ENCODE results near the gene CEMP1. TPM values are rescaled to one million over a fixed set of nuclear protein-coding genes. Genes with fewer than 3 reads are reported as not detected.

The CEMP1 gene
- total and polyA plus RNA-seq, 9 donors, result 0.04 to 3.2 (median 1.3) TPM

GRCh38 chr16:2484898-2485508 lies 46.2 kb downstream of the CEMP1 start:
- Histone ChIP-seq H3K9me3 (replicated peaks; ENCODE audit: control insufficient read depth, low read depth, low read length) (no peaks in the 10 kb centered on the region), H3K4me3 (ENCODE audit: low read length) (no peak overlapping the region), H3K36me3 (ENCODE audit: control insufficient read depth, insufficient read depth, low read length) (peaks cover 16% of the 10 kb centered on the region), H3K27me3 (ENCODE audit: control insufficient read depth, insufficient read depth, low read length) (no peaks in the 10 kb centered on the region), H3K4me1 (ENCODE audit: control insufficient read depth, insufficient read depth, low read length) (peaks cover 69% of the 10 kb centered on the region), H3K27ac (ENCODE audit: low read length) (no peak overlapping the region)
- DNase-seq, result no peak
- 66% methylated on average over 5 of the region's 13 CpGs for WGBS (ENCODE audit: insufficient coverage)

GRCh38 chr16:2483939-2484897 lies 47.0 kb downstream of the CEMP1 start:
- DNase-seq, result peak; percentile 1
- Histone ChIP-seq H3K4me3 (ENCODE audit: low read length) (no peak overlapping the region), H3K9me3 (replicated peaks; ENCODE audit: control insufficient read depth, low read depth, low read length) (no peaks in the 10 kb centered on the region), H3K27ac (ENCODE audit: low read length) (peak overlapping the region; percentile 93), H3K27me3 (ENCODE audit: control insufficient read depth, insufficient read depth, low read length) (no peaks in the 10 kb centered on the region), H3K36me3 (ENCODE audit: control insufficient read depth, insufficient read depth, low read length) (peaks cover 11% of the 10 kb centered on the region), H3K4me1 (ENCODE audit: control insufficient read depth, insufficient read depth, low read length) (peaks cover 69% of the 10 kb centered on the region)
- 79% methylated on average over 16 of the region's 16 CpGs for WGBS (ENCODE audit: insufficient coverage)

GRCh38 chr16:2482708-2483534 lies 48.3 kb downstream of the CEMP1 start:
- peak overlapping the region; percentile 93 for H3K27ac ChIP-seq (ENCODE audit: low read length)
- H3K27me3 ChIP-seq (ENCODE audit: control insufficient read depth, insufficient read depth, low read length), result no peaks in the 10 kb centered on the region
- WGBS (ENCODE audit: insufficient coverage), result 39% methylated on average over 20 of the region's 32 CpGs
- H3K36me3 ChIP-seq (ENCODE audit: control insufficient read depth, insufficient read depth, low read length), result peaks cover 11% of the 10 kb centered on the region
- H3K4me3 ChIP-seq (ENCODE audit: low read length), result peak overlapping the region; percentile 25
- peak; percentile 91 for DNase-seq
- H3K9me3 ChIP-seq (replicated peaks; ENCODE audit: control insufficient read depth, low read depth, low read length), result no peaks in the 10 kb centered on the region
- peaks cover 71% of the 10 kb centered on the region for H3K4me1 ChIP-seq (ENCODE audit: control insufficient read depth, insufficient read depth, low read length)

GRCh38 chr16:2482249-2482648 lies 49.0 kb downstream of the CEMP1 start:
- peak; percentile 72 for DNase-seq
- Histone ChIP-seq H3K27me3 (ENCODE audit: control insufficient read depth, insufficient read depth, low read length) (no peaks in the 10 kb centered on the region), H3K9me3 (replicated peaks; ENCODE audit: control insufficient read depth, low read depth, low read length) (no peaks in the 10 kb centered on the region), H3K4me3 (ENCODE audit: low read length) (peak overlapping the region; percentile 25), H3K4me1 (ENCODE audit: control insufficient read depth, insufficient read depth, low read length) (peaks cover 68% of the 10 kb centered on the region), H3K27ac (ENCODE audit: low read length) (peak overlapping the region; percentile 93), H3K36me3 (ENCODE audit: control insufficient read depth, insufficient read depth, low read length) (peaks cover 11% of the 10 kb centered on the region)
- WGBS (ENCODE audit: insufficient coverage), result 52% methylated on average over 13 of the region's 13 CpGs

GRCh38 chr16:2481676-2482075 lies 49.5 kb downstream of the CEMP1 start:
- WGBS (ENCODE audit: insufficient coverage), result 51% methylated on average over 4 of the region's 7 CpGs
- Histone ChIP-seq H3K9me3 (replicated peaks; ENCODE audit: control insufficient read depth, low read depth, low read length) (no peaks in the 10 kb centered on the region), H3K4me1 (ENCODE audit: control insufficient read depth, insufficient read depth, low read length) (peaks cover 62% of the 10 kb centered on the region), H3K4me3 (ENCODE audit: low read length) (no peak overlapping the region), H3K36me3 (ENCODE audit: control insufficient read depth, insufficient read depth, low read length) (peaks cover 11% of the 10 kb centered on the region), H3K27me3 (ENCODE audit: control insufficient read depth, insufficient read depth, low read length) (no peaks in the 10 kb centered on the region), H3K27ac (ENCODE audit: low read length) (peak overlapping the region; percentile 93)
- DNase-seq, result no peak

GRCh38 chr16:2480948-2481347 lies 50.3 kb downstream of the CEMP1 start:
- no peaks in the 10 kb centered on the region for H3K9me3 ChIP-seq (replicated peaks; ENCODE audit: control insufficient read depth, low read depth, low read length)
- no peak for DNase-seq
- no peak overlapping the region for H3K4me3 ChIP-seq (ENCODE audit: low read length)
- H3K27me3 ChIP-seq (ENCODE audit: control insufficient read depth, insufficient read depth, low read length), result no peaks in the 10 kb centered on the region
- peaks cover 9% of the 10 kb centered on the region for H3K36me3 ChIP-seq (ENCODE audit: control insufficient read depth, insufficient read depth, low read length)
- H3K4me1 ChIP-seq (ENCODE audit: control insufficient read depth, insufficient read depth, low read length), result peaks cover 59% of the 10 kb centered on the region
- no peak overlapping the region for H3K27ac ChIP-seq (ENCODE audit: low read length)
- WGBS (ENCODE audit: insufficient coverage), result 85% methylated on average over 9 of the region's 12 CpGs

Other genes starting within 250 kb of the CEMP1 start
- 7.5 TPM for gene ABCA3, start 190.7 kb downstream of the CEMP1 start, total RNA-seq
- 10 to 100 TPM; 11.5 to 17.6 (median 15.9) TPM for gene ABCA3, start 190.7 kb downstream of the CEMP1 start, polyA plus RNA-seq (ENCODE audit: insufficient read depth in 1 of 8, insufficient read length in 8 of 8, low replicate concordance in 1 of 8)
- 7.3 TPM for gene CCNF, start 102.0 kb downstream of the CEMP1 start, total RNA-seq
- 1 to 10 TPM; 5.3 to 9.1 (median 8.0) TPM for gene CCNF, start 102.0 kb downstream of the CEMP1 start, polyA plus RNA-seq (ENCODE audit: insufficient read depth in 1 of 8, insufficient read length in 8 of 8, low replicate concordance in 1 of 8)
- gene TEDC2, start 71.3 kb downstream of the CEMP1 start, total RNA-seq, result 5.3 TPM
- gene TEDC2, start 71.3 kb downstream of the CEMP1 start, polyA plus RNA-seq (ENCODE audit: insufficient read depth in 1 of 8, insufficient read length in 8 of 8, low replicate concordance in 1 of 8), result 1 to 10 TPM; 4.4 to 6.6 (median 5.4) TPM
- 3.4 TPM for gene NTN3, start 60.1 kb downstream of the CEMP1 start, total RNA-seq
- gene NTN3, start 60.1 kb downstream of the CEMP1 start, polyA plus RNA-seq (ENCODE audit: insufficient read depth in 1 of 8, insufficient read length in 8 of 8, low replicate concordance in 1 of 8), result 1 to 10 TPM; 1.7 to 4.0 (median 2.6) TPM
- gene TBC1D24, start 56.3 kb downstream of the CEMP1 start, total RNA-seq, result 17.3 TPM
- 10 to 100 TPM; 13.7 to 23.0 (median 19.6) TPM for gene TBC1D24, start 56.3 kb downstream of the CEMP1 start, polyA plus RNA-seq (ENCODE audit: insufficient read depth in 1 of 8, insufficient read length in 8 of 8, low replicate concordance in 1 of 8)
- 12.5 TPM for gene ATP6V0C, start 17.5 kb downstream of the CEMP1 start, total RNA-seq
- gene ATP6V0C, start 17.5 kb downstream of the CEMP1 start, polyA plus RNA-seq (ENCODE audit: insufficient read depth in 1 of 8, insufficient read length in 8 of 8, low replicate concordance in 1 of 8), result 100 to 1,000 TPM in 7 of 8 donors, 10 to 100 TPM in 1; 88.6 to 141 (median 120) TPM
- 16.8 TPM for gene AMDHD2, start 11.0 kb downstream of the CEMP1 start, total RNA-seq
- gene AMDHD2, start 11.0 kb downstream of the CEMP1 start, polyA plus RNA-seq (ENCODE audit: insufficient read depth in 1 of 8, insufficient read length in 8 of 8, low replicate concordance in 1 of 8), result 10 to 100 TPM; 10.1 to 17.8 (median 15.0) TPM
- gene PDPK1, start 6.6 kb upstream of the CEMP1 start, total RNA-seq, result 14.9 TPM
- gene PDPK1, start 6.6 kb upstream of the CEMP1 start, polyA plus RNA-seq (ENCODE audit: insufficient read depth in 1 of 8, insufficient read length in 8 of 8, low replicate concordance in 1 of 8), result 10 to 100 TPM; 16.8 to 37.3 (median 28.5) TPM
- gene KCTD5, start 151.1 kb upstream of the CEMP1 start, total RNA-seq, result 15.6 TPM
- gene KCTD5, start 151.1 kb upstream of the CEMP1 start, polyA plus RNA-seq (ENCODE audit: insufficient read depth in 1 of 8, insufficient read length in 8 of 8, low replicate concordance in 1 of 8), result 10 to 100 TPM; 20.7 to 27.1 (median 23.2) TPM
- 0.75 TPM for gene PRSS27, start 188.8 kb upstream of the CEMP1 start, total RNA-seq
- gene PRSS27, start 188.8 kb upstream of the CEMP1 start, polyA plus RNA-seq (ENCODE audit: insufficient read depth in 1 of 8, insufficient read length in 8 of 8, low replicate concordance in 1 of 8), result 1 to 10 TPM in 7 of 8 donors, under 1 TPM in 1; 0.92 to 1.8 (median 1.6) TPM
- gene SRRM2, start 221.2 kb upstream of the CEMP1 start, total RNA-seq, result 103 TPM
- 100 to 1,000 TPM; 377 to 610 (median 519) TPM for gene SRRM2, start 221.2 kb upstream of the CEMP1 start, polyA plus RNA-seq (ENCODE audit: insufficient read depth in 1 of 8, insufficient read length in 8 of 8, low replicate concordance in 1 of 8)
- gene ELOB, start 245.9 kb upstream of the CEMP1 start, total RNA-seq, result 218 TPM
- gene ELOB, start 245.9 kb upstream of the CEMP1 start, polyA plus RNA-seq (ENCODE audit: insufficient read depth in 1 of 8, insufficient read length in 8 of 8, low replicate concordance in 1 of 8), result 100 to 1,000 TPM; 162 to 228 (median 189) TPM

All from muscle of leg (tissue), 11 donors.